ENCODE results near the gene UPP1. TPM values are rescaled to one million over a fixed set of nuclear protein-coding genes. Genes with fewer than 3 reads are reported as not detected.
A peak's percentile ranks its signal among the peaks of the same experiment; 100 is the strongest.

UPP1 gene
- total RNA-seq, 1 donor from 2014 or later: 48.5 TPM

- Mint-ChIP-seq H3K27ac (ENCODE audit: unreplicated experiment) (no peak overlapping the region), H3K4me3 (ENCODE audit: unreplicated experiment) (no peak overlapping the region), H3K4me1 (ENCODE audit: low read depth) (peaks cover 11% of the 10 kb centered on the region), H3K36me3 (ENCODE audit: low read depth) (no peaks in the 10 kb centered on the region), H3K9me3 (ENCODE audit: low read depth) (no peaks in the 10 kb centered on the region), H3K27me3 (ENCODE audit: low read depth) (peaks cover 1% of the 10 kb centered on the region)
- no peak for DNase-seq (ENCODE audit: low spot score)
- no peak for TF ChIP-seq CTCF (IDR thresholded peaks at IDR 0.05)
Measured at GRCh38 chr7:48045195-48045765, 43.8 kb upstream of the UPP1 start.

GRCh38 chr7:48046458-48046857, 42.6 kb upstream of the UPP1 start:
- H3K27me3 Mint-ChIP-seq (ENCODE audit: low read depth): peaks cover 1% of the 10 kb centered on the region
- H3K4me3 Mint-ChIP-seq (ENCODE audit: unreplicated experiment): no peak overlapping the region
- no peaks in the 10 kb centered on the region for H3K9me3 Mint-ChIP-seq (ENCODE audit: low read depth)
- no peaks in the 10 kb centered on the region for H3K36me3 Mint-ChIP-seq (ENCODE audit: low read depth)
- DNase-seq (ENCODE audit: low spot score): no peak
- H3K27ac Mint-ChIP-seq (ENCODE audit: unreplicated experiment): no peak overlapping the region
- peaks cover 7% of the 10 kb centered on the region for H3K4me1 Mint-ChIP-seq (ENCODE audit: low read depth)
- TF ChIP-seq CTCF (IDR thresholded peaks at IDR 0.05): no peak

- Mint-ChIP-seq H3K27me3 (ENCODE audit: low read depth) (peaks cover 1% of the 10 kb centered on the region), H3K36me3 (ENCODE audit: low read depth) (no peaks in the 10 kb centered on the region), H3K27ac (ENCODE audit: unreplicated experiment) (no peak overlapping the region), H3K4me1 (ENCODE audit: low read depth) (no peaks in the 10 kb centered on the region), H3K4me3 (ENCODE audit: unreplicated experiment) (no peak overlapping the region), H3K9me3 (ENCODE audit: low read depth) (no peaks in the 10 kb centered on the region)
- no peak for TF ChIP-seq CTCF (IDR thresholded peaks at IDR 0.05)
- DNase-seq (ENCODE audit: low spot score): peak; percentile 75
Measured at GRCh38 chr7:48048113-48048512, 41.0 kb upstream of the UPP1 start.

- Mint-ChIP-seq H3K4me3 (ENCODE audit: unreplicated experiment) (no peak overlapping the region), H3K9me3 (ENCODE audit: low read depth) (no peaks in the 10 kb centered on the region), H3K4me1 (ENCODE audit: low read depth) (no peaks in the 10 kb centered on the region), H3K27ac (ENCODE audit: unreplicated experiment) (no peak overlapping the region), H3K36me3 (ENCODE audit: low read depth) (no peaks in the 10 kb centered on the region), H3K27me3 (ENCODE audit: low read depth) (peaks cover 1% of the 10 kb centered on the region)
- no peak for TF ChIP-seq CTCF (IDR thresholded peaks at IDR 0.05)
- DNase-seq (ENCODE audit: low spot score): no peak
Measured at GRCh38 chr7:48049850-48050249, 39.2 kb upstream of the UPP1 start.

- Mint-ChIP-seq H3K27me3 (ENCODE audit: low read depth) (no peaks in the 10 kb centered on the region), H3K36me3 (ENCODE audit: low read depth) (peaks cover 3% of the 10 kb centered on the region), H3K4me1 (ENCODE audit: low read depth) (no peaks in the 10 kb centered on the region), H3K27ac (ENCODE audit: unreplicated experiment) (no peak overlapping the region), H3K4me3 (ENCODE audit: unreplicated experiment) (no peak overlapping the region), H3K9me3 (ENCODE audit: low read depth) (peaks cover 11% of the 10 kb centered on the region)
- TF ChIP-seq CTCF (IDR thresholded peaks at IDR 0.05): no peak
- DNase-seq (ENCODE audit: low spot score): no peak
Measured at GRCh38 chr7:48052748-48053147, 36.3 kb upstream of the UPP1 start.
